ENCODE data around the gene PDCD1.

GRCh38 chr2:241894056-241894641 is 35.5 kb upstream of the PDCD1 start:
- TF ChIP-seq CTCF (IDR thresholded peaks at IDR 0.05; ENCODE audit: poor library complexity) (no peak), EZH2 (IDR thresholded peaks at IDR 0.05; ENCODE audit: borderline replicate concordance) (no peak), EZH2phosphoT487 (IDR thresholded peaks at IDR 0.05; ENCODE audit: low read depth, severe bottlenecking, unreplicated experiment) (no peak)
